NOMO-1 (cell line): Measurements from ENCODE around the gene MEIOB.
"Not testable (repeated sequence)": the region's sequence is repeated elsewhere in the genome, so short reads cannot be mapped to it uniquely, and the experiment has no call there.

Experiments
- DNase-seq, 2 experiments: peaks; one replicate each; lab custom pipeline; 2025; ENCODE audit not compliant: unreplicated experiment in 2 of 2; lab: John Stamatoyannopoulos, UW

Gene MEIOB

GRCh38 chr16:1816396-1817275 is 55.3 kb downstream of the MEIOB start:
- DNase-seq = no peak

- no peak for DNase-seq
These were observed 56.5 kb downstream of the MEIOB start for GRCh38 chr16:1815461-1815860.

GRCh38 chr16:1812732-1813163 is 59.2 kb downstream of the MEIOB start:
- DNase-seq = no peak

GRCh38 chr16:1810536-1810935 is 61.4 kb downstream of the MEIOB start:
- no peak for DNase-seq

GRCh38 chr16:1810106-1810505 is 61.9 kb downstream of the MEIOB start:
- DNase-seq = no peak

GRCh38 chr16:1809281-1809801 is 62.6 kb downstream of the MEIOB start:
- no peak for DNase-seq

GRCh38 chr16:1808691-1809090 is 63.3 kb downstream of the MEIOB start:
- no peak for DNase-seq

- no peak for DNase-seq
These were observed 64.3 kb downstream of the MEIOB start for GRCh38 chr16:1807626-1808025.

- no peak for DNase-seq
These were observed 71.3 kb downstream of the MEIOB start for GRCh38 chr16:1800701-1801100.

- not testable (repeated sequence) for DNase-seq
These were observed 72.7 kb downstream of the MEIOB start for GRCh38 chr16:1799263-1799662.

- no peak for DNase-seq
These were observed 76.9 kb downstream of the MEIOB start for GRCh38 chr16:1794908-1795666.

- DNase-seq = no peak
These were observed 77.6 kb downstream of the MEIOB start for GRCh38 chr16:1794221-1794871.

- DNase-seq = no peak
These were observed 78.3 kb downstream of the MEIOB start, which contains the start of gene IGFALS for GRCh38 chr16:1793578-1794220. TSS of gene IGFALS (minus strand) at chr16:1793705. CDS start at chr16:1793652, 53 bp downstream.

GRCh38 chr16:1792836-1793577 is 79.0 kb downstream of the MEIOB start:
- DNase-seq = no peak

- DNase-seq = no peak
These were observed 79.8 kb downstream of the MEIOB start for GRCh38 chr16:1791943-1792812.

- no peak for DNase-seq
These were observed 80.6 kb downstream of the MEIOB start for GRCh38 chr16:1791256-1791942.

- no peak for DNase-seq
These were observed 81.2 kb downstream of the MEIOB start for GRCh38 chr16:1790611-1791255.

- DNase-seq = no peak
These were observed 81.7 kb downstream of the MEIOB start for GRCh38 chr16:1790261-1790610.
